HG02852 (cell line): Measurements from ENCODE around the gene AGR2.
"Not testable (repeated sequence)": the region's sequence is repeated elsewhere in the genome, so short reads cannot be mapped to it uniquely, and the experiment has no call there.

Experiments used
- ATAC-seq: cut with Tn5 transposase; IDR thresholded peaks from one replicate; pipeline ENCODE4 v1.9.1; 2021; ENCODE audit warnings: mild to moderate bottlenecking, moderate library complexity; ENCODE audit not compliant: unreplicated experiment

AGR2 gene

GRCh38 chr7:16774986-16775385 is 29.8 kb downstream of the AGR2 start:
- ATAC-seq, result no peak

- no peak for ATAC-seq
These were observed 30.5 kb downstream of the AGR2 start for GRCh38 chr7:16774294-16774693.

DNA sequence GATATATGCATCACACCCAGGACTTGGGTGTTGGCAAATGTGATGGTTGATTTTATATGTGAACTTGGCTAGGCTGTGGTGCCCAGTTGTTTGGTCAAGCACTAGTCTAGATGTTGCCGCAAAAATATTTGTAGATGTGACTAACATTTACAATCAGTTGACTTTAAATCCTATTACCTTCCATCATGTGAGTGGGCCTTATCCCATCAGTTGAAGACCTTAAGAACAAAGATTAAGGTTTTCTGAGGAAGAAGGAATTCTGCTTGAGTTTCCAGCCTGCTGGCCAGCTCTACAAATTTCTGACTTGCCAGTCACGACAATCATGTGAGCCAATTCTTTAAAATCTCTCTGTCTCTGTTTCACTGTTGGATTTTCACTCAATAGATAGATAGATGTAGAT is 30.9 kb downstream of the AGR2 start:
- no peak for ATAC-seq

DNA sequence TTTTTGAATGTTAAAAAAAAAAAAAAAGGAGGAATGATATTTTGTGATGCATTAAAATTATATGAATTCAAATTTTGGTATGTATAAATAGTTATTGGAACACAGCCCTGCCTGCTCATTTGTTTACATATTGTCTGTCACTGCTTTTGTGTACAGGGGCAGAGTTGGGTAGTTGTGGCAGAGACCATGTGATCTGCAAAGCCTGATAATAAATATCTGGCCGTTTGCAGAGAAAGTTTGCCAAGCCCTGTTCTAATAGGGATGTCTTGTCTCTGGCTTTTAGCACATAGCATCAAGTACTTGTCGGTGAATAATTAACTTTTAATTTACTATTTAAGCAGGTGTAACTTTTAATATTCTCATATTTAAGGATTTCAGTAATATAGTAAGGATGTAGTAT is 31.5 kb downstream of the AGR2 start:
- no peak for ATAC-seq

- ATAC-seq, result no peak
These were observed 34.0 kb downstream of the AGR2 start for GRCh38 chr7:16770657-16771329.

DNA sequence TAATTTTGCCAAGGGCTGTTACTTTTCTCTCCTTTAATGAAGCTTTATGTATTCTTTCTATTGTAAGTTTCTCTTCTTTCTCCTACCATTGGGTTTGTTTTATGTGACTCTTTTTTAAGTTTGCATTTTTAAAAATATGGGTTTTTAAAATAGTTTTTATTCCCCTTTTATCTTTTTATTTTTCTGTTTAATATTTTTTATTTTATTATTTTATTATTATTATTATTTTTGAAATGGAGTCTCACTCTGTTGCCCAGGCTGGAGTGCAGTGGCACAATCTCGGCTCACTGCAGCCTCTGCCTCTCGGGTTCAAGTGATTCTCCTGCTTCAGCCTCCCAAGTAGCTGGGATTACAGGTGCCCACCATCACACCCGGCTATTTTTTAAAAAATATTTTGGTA is 34.8 kb downstream of the AGR2 start:
- ATAC-seq, result not testable (repeated sequence)

DNA sequence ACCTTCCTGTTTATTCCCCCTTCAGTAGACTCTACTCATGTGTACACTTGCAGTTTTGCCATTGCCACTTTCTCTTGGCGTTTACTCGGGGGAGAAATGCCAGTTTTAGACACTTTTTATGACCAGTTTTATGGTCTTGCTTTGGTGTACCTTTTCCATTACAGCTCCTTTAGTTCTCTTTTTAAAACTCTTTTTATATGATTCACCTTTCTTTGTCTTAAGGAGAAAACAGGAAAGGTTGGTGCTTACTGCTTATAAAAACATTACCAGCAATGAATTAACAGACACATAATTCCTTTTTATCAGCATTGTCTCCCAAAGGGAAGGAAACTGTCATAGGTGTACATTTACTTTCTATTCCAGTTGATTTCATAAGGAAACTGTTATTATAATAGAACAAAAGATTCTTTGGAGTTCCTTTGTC is 39.4 kb downstream of the AGR2 start:
- no peak for ATAC-seq

- no peak for ATAC-seq
These were observed 39.9 kb downstream of the AGR2 start for GRCh38 chr7:16764942-16765341.

DNA sequence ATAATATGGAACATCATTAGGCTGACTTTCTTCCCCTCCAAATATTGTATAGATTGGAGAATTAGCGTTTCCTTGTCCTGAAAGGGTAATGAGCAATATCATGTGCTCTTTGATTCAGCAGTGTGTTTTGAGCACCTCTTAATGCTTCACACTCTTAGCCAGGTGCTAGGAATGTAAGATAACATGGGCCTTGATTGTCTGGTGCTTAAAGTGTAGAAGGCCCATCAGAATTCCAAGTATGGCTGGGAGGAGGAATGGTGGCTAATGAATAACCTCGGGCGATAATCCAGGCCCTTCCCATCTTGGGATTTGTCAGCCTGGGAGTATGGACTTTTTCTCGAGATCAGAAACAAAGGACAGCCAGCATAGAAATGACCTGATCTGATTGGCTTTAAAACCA is 42.6 kb downstream of the AGR2 start:
- ATAC-seq, result no peak

GRCh38 chr7:16759840-16760239 is 45.0 kb downstream of the AGR2 start:
- no peak for ATAC-seq

GRCh38 chr7:16758631-16759611 is 45.9 kb downstream of the AGR2 start:
- ATAC-seq, result no peak

GRCh38 chr7:16758036-16758435 is 46.8 kb downstream of the AGR2 start:
- ATAC-seq, result no peak

DNA sequence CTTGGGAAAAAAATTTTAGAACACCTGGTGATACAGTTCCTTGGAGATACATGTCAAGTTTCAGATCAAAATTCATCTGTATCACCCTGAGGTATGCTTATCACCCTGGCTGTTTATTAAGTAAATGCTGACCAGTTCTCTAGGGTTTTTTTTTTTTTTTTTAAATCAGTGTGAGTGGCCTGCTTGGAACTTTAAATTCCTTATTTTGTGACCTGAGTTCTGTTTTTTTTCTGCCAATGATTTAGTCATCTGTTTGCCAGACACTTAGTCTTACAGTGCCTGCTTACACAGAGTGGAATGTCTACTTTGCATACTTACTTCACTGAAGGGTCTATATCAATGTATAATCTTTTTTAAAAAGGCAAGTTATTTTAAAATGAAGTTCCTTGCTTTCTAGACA is 49.4 kb downstream of the AGR2 start:
- no peak for ATAC-seq

DNA sequence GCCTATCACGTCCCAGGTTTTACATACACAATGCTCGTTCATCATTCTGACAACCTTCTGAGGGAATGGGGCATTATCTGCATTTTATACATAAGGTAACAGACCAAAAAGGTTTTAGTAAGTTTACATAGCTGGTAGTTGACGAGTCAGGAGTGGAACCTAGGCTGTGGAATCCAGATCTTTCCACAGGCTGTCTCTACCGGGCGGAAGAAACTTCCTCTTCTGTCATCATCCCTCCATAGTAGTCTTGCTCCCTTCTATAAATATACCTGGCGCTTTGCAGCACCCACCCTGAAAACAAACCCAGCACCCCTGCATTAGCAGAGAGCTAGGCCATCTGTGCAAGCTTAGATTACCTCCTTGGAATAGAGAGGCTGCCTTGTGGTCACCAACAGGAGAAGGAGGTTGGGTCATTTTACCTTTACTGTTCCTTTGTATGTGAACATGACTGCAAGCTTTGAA is 49.9 kb downstream of the AGR2 start:
- no peak for ATAC-seq

- ATAC-seq, result peak; percentile 29
These were observed 50.6 kb downstream of the AGR2 start for GRCh38 chr7:16753932-16754855.

GRCh38 chr7:16753102-16753931 is 51.5 kb downstream of the AGR2 start, which contains the start of gene TSPAN13:
TSPAN13 (plus strand) TSS chr7:16753755; CDS start chr7:16753968, 213 bp downstream.
- ATAC-seq, result peak; percentile 86

DNA sequence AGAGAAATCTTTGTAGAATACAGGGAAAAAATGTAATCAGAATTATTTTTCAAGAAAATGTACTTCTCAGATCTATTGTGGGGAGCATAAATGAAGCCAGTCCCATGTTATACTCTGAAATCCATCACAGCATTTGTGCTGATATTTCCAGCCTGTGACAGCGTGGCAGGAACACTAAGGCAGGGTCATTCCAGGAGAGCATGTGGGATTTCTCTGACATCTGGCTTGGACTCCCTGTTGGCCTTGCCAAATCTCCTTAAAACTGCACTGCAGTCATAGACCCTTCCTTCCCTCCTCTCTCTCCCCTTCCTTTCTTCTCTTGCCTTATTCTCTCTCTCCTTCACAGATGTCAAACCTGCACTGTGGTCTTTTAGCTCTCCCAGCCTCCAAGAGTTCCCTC is 57.7 kb downstream of the AGR2 start:
- no peak for ATAC-seq

- ATAC-seq, result no peak
These were observed 59.2 kb downstream of the AGR2 start for GRCh38 chr7:16745645-16746044.

DNA sequence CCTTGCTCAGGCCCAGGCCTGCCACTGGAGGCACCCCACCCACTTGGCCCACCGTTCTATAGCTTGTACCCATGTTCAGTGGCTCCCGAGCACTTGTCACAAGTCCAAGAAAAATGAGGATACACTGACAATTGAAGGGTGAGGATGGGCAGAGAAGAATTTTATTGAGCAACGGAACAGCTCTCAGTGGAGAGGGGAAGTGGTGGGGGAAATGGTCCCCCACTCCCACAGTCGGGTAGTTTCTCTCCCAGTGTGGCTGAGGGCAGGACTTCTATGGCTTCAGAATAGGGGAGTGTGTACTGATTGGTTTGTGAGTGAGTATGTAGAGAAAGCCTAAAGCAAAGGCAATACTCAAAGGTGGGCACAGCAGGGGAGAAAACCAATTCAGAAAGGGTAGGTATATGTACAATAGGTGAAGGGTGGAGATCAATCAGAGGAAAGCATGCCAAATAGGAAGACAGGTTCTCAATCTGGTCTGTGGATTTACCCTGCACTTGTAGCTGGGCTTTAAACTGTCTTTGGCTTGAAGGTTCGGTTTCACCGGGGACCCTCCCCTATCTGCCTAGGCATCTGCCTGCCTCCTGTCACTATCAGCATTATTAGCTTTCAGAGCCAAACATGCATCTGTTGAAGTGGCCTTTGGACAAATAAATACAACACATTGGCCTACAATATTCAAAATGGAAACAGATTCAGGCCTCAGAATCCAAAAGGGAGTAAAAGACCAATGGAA is 60.1 kb downstream of the AGR2 start:
- no peak for ATAC-seq
